HEK293 (cell line): ENCODE measurements around the gene TBC1D19.

Source experiments
- CTCF ChIA-PET: fragments of 350-600 bp; formaldehyde crosslinking; extraction: SDS; loops from one replicate; lab custom pipeline; 2021; ENCODE audit warnings: antibody characterized with exemption; lab: Yijun Ruan, JAX
- POLR2A ChIA-PET: fragments of 300-600 bp; formaldehyde crosslinking; extraction: SDS; loops from one replicate; lab custom pipeline; 2020; ENCODE audit warnings: antibody characterized with exemption, inconsistent platforms; lab: Yijun Ruan, JAX
- H3K27ac ChIP-seq: fragments of 200-500 bp; sonication (Bioruptor generic); 2 replicates; pipeline ENCODE4 v1.5.1; 2014; ENCODE audit warnings: low read depth, low read length, control low read depth, inconsistent platforms; ENCODE audit errors: extremely low read depth
- H3K36me3 ChIP-seq, 2 experiments: fragments of 200-500 bp in 1 of 2; sonication (Bioruptor generic) in 1 of 2; 1 replicate in 1 of 2; 2 replicates in 1 of 2; pipeline ENCODE4 v1.5.1; 2014 to 2017; ENCODE audit warnings: inconsistent platforms in 2 of 2, low read length in 2 of 2; ENCODE audit not compliant: control insufficient read depth in 2 of 2, insufficient read depth in 1 of 2
- H3K4me1 ChIP-seq: fragments of 200-500 bp; sonication (Bioruptor generic); 2 replicates; pipeline ENCODE4 v1.5.1; 2014; ENCODE audit warnings: mild to moderate bottlenecking, low read length, inconsistent platforms; ENCODE audit not compliant: control insufficient read depth, insufficient read depth
- H3K4me3 ChIP-seq: 2 replicates; pipeline ENCODE4 v1.5.1; 2011; ENCODE audit warnings: low read depth, mild to moderate bottlenecking, control low read depth, low read length, moderate library complexity
- H3K9me3 ChIP-seq: fragments of 200-500 bp; sonication (Bioruptor generic); 2 replicates; pipeline ENCODE4 v1.5.1; 2014; ENCODE audit warnings: low read depth, low read length, inconsistent platforms; ENCODE audit not compliant: control insufficient read depth, insufficient read depth
- KLF1 ChIP-seq: fragments of 450-650 bp; formaldehyde crosslinking; IDR thresholded peaks from 2 replicates; pipeline ENCODE4 v1.5.1; 2016; ENCODE audit warnings: missing biosample characterization, missing genetic modification characterization
- KLF8 ChIP-seq: fragments of 450-650 bp; formaldehyde crosslinking; IDR thresholded peaks from 2 replicates; pipeline ENCODE4 v1.5.1; 2016; ENCODE audit warnings: missing biosample characterization, missing genetic modification characterization
- KLF9 ChIP-seq: fragments of 450-650 bp; formaldehyde crosslinking; IDR thresholded peaks from 2 replicates; pipeline ENCODE4 v1.5.1; 2016; ENCODE audit warnings: missing biosample characterization, missing genetic modification characterization, low read depth
- MZF1 ChIP-seq: fragments of 450-650 bp; formaldehyde crosslinking; IDR thresholded peaks from 2 replicates; pipeline ENCODE4 v1.5.1; 2017; ENCODE audit warnings: missing biosample characterization, missing genetic modification characterization, borderline replicate concordance
- SCRT1 ChIP-seq: fragments of 450-650 bp; formaldehyde crosslinking; IDR thresholded peaks from 2 replicates; pipeline ENCODE4 v1.5.1; 2016; ENCODE audit warnings: missing biosample characterization, missing genetic modification characterization, borderline replicate concordance
- ZBTB48 ChIP-seq: fragments of 450-650 bp; formaldehyde crosslinking; IDR thresholded peaks from 2 replicates; pipeline ENCODE4 v1.5.1; 2016; ENCODE audit warnings: missing biosample characterization, missing genetic modification characterization
- ZFP3 ChIP-seq: fragments of 450-650 bp; formaldehyde crosslinking; IDR thresholded peaks from 2 replicates; pipeline ENCODE4 v1.5.1; 2016; ENCODE audit warnings: low read depth, missing biosample characterization, missing genetic modification characterization
- ZNF169 ChIP-seq: fragments of 450-650 bp; formaldehyde crosslinking; IDR thresholded peaks from 2 replicates; pipeline ENCODE4 v1.5.1; 2016; ENCODE audit warnings: missing biosample characterization, missing genetic modification characterization
- ZNF174 ChIP-seq: fragments of 450-650 bp; formaldehyde crosslinking; IDR thresholded peaks from 2 replicates; pipeline ENCODE4 v1.5.0; 2017; ENCODE audit warnings: missing biosample characterization, mild to moderate bottlenecking, missing genetic modification characterization
- ZNF350 ChIP-seq: fragments of 450-650 bp; formaldehyde crosslinking; IDR thresholded peaks from 2 replicates; pipeline ENCODE4 v1.5.0; 2017; ENCODE audit warnings: missing biosample characterization, mild to moderate bottlenecking, missing genetic modification characterization
- ZNF561 ChIP-seq: fragments of 450-650 bp; IDR thresholded peaks from 2 replicates; pipeline ENCODE4 v1.5.1; 2018; ENCODE audit warnings: missing biosample characterization, missing genetic modification characterization, borderline replicate concordance
- ZNF571 ChIP-seq: fragments of 450-650 bp; formaldehyde crosslinking; IDR thresholded peaks from 2 replicates; pipeline ENCODE4 v1.5.0; 2017; ENCODE audit warnings: missing biosample characterization, missing genetic modification characterization
- ZNF664 ChIP-seq: fragments of 450-650 bp; formaldehyde crosslinking; IDR thresholded peaks from 2 replicates; pipeline ENCODE4 v1.5.1; 2016; ENCODE audit warnings: missing biosample characterization, missing genetic modification characterization
- ZNF843 ChIP-seq: fragments of 450-650 bp; formaldehyde crosslinking; IDR thresholded peaks from 2 replicates; pipeline ENCODE4 v1.5.1; 2016; ENCODE audit warnings: missing biosample characterization, missing genetic modification characterization
- ZSCAN30 ChIP-seq: fragments of 450-650 bp; IDR thresholded peaks from 2 replicates; pipeline ENCODE4 v1.5.1; 2018; ENCODE audit warnings: missing biosample characterization, mild to moderate bottlenecking, missing genetic modification characterization, moderate library complexity
- TF ChIP-seq, protein P1 (sequence below): fragments of 450-650 bp; formaldehyde crosslinking; conservative IDR thresholded peaks from 2 replicates; pipeline ENCODE4 v1.5.1; 2016; ENCODE audit warnings: low read depth, missing biosample characterization, missing genetic modification characterization
- TF ChIP-seq, protein P2 (sequence below): fragments of 450-650 bp; formaldehyde crosslinking; IDR thresholded peaks from 2 replicates; pipeline ENCODE4 v1.5.1; 2017; ENCODE audit warnings: missing biosample characterization, missing genetic modification characterization
- TF ChIP-seq, protein P3 (sequence below): fragments of 450-650 bp; formaldehyde crosslinking; IDR thresholded peaks from 2 replicates; pipeline ENCODE4 v1.5.1; 2017; ENCODE audit warnings: missing biosample characterization, missing genetic modification characterization
- TF ChIP-seq, protein P4 (sequence below): fragments of 450-650 bp; formaldehyde crosslinking; IDR thresholded peaks from 2 replicates; pipeline ENCODE4 v1.5.1; 2016; ENCODE audit warnings: missing biosample characterization, missing genetic modification characterization

TBC1D19 gene

DNA sequence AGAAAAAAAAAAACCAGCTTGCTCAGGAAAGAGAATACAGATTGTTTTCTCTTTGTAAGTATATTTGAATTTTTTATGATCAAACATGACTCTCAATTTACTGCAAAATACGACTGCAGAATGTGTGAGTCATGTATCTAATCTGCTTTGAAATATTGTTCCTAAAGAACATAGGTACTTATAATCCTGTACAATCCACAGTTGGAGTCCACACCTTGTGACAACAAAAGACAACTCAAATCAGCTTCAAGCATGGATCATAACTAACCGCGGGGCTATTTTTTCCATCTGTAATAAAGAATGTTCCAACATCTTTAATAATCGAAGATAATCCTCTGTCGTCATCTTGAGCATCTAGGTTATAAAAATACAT, 198.9 kb downstream of the TBC1D19 start (continued):
- TF ChIP-seq, protein P1, sequence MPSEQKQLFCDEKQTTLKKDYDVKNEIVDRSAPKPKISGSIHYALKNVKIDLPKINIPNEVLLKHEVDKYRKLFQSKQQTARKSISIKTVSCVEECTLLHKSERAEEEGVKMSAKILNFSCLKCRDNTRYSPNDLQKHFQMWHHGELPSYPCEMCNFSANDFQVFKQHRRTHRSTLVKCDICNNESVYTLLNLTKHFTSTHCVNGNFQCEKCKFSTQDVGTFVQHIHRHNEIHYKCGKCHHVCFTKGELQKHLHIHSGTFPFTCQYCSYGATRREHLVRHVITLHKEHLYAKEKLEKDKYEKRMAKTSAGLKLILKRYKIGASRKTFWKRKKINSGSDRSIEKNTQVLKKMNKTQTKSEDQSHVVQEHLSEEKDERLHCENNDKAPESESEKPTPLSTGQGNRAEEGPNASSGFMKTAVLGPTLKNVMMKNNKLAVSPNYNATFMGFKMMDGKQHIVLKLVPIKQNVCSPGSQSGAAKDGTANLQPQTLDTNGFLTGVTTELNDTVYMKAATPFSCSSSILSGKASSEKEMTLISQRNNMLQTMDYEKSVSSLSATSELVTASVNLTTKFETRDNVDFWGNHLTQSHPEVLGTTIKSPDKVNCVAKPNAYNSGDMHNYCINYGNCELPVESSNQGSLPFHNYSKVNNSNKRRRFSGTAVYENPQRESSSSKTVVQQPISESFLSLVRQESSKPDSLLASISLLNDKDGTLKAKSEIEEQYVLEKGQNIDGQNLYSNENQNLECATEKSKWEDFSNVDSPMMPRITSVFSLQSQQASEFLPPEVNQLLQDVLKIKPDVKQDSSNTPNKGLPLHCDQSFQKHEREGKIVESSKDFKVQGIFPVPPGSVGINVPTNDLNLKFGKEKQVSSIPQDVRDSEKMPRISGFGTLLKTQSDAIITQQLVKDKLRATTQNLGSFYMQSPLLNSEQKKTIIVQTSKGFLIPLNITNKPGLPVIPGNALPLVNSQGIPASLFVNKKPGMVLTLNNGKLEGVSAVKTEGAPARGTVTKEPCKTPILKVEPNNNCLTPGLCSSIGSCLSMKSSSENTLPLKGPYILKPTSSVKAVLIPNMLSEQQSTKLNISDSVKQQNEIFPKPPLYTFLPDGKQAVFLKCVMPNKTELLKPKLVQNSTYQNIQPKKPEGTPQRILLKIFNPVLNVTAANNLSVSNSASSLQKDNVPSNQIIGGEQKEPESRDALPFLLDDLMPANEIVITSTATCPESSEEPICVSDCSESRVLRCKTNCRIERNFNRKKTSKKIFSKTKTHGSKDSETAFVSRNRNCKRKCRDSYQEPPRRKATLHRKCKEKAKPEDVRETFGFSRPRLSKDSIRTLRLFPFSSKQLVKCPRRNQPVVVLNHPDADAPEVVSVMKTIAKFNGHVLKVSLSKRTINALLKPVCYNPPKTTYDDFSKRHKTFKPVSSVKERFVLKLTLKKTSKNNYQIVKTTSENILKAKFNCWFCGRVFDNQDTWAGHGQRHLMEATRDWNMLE (tag by site-specific recombination): no peak
- no peak for TF ChIP-seq ZNF664 (tag by site-specific recombination)

- Histone ChIP-seq H3K36me3 (no peaks in the 10 kb centered on the region), H3K4me3 (no peak overlapping the region), H3K9me3 (no peaks in the 10 kb centered on the region), H3K4me1 (0 out of 2 replicates have a peak, but pooled peaks cover 5% of the 10 kb centered on the region), H3K27ac (no peak overlapping the region)
- POLR2A ChIA-PET: no interaction called here
- TF ChIP-seq KLF1 (tag by site-specific recombination) (no peak), ZBTB48 (tag by site-specific recombination) (no peak), ZNF561 (tag by site-specific recombination) (no peak), ZSCAN30 (tag by site-specific recombination) (no peak), ZNF169 (tag by site-specific recombination) (no peak)
- CTCF ChIA-PET: no interaction called here
Measured at GRCh38 chr4:26784207-26784865, 200.5 kb downstream of the TBC1D19 start.

GRCh38 chr4:26785312-26785711, 201.4 kb downstream of the TBC1D19 start:
- TF ChIP-seq ZFP3 (tag by site-specific recombination) (no peak), ZNF350 (tag by site-specific recombination) (no peak), ZNF571 (tag by site-specific recombination) (no peak), SCRT1 (tag by site-specific recombination) (no peak), MZF1 (no peak), ZNF169 (tag by site-specific recombination) (no peak), KLF9 (tag by site-specific recombination) (no peak), ZNF174 (tag by site-specific recombination) (no peak), ZNF843 (tag by site-specific recombination) (no peak), KLF8 (tag by site-specific recombination) (no peak)
- TF ChIP-seq, protein P2, sequence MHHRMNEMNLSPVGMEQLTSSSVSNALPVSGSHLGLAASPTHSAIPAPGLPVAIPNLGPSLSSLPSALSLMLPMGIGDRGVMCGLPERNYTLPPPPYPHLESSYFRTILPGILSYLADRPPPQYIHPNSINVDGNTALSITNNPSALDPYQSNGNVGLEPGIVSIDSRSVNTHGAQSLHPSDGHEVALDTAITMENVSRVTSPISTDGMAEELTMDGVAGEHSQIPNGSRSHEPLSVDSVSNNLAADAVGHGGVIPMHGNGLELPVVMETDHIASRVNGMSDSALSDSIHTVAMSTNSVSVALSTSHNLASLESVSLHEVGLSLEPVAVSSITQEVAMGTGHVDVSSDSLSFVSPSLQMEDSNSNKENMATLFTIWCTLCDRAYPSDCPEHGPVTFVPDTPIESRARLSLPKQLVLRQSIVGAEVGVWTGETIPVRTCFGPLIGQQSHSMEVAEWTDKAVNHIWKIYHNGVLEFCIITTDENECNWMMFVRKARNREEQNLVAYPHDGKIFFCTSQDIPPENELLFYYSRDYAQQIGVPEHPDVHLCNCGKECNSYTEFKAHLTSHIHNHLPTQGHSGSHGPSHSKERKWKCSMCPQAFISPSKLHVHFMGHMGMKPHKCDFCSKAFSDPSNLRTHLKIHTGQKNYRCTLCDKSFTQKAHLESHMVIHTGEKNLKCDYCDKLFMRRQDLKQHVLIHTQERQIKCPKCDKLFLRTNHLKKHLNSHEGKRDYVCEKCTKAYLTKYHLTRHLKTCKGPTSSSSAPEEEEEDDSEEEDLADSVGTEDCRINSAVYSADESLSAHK (tag by site-specific recombination): no peak
- TF ChIP-seq, protein P3, sequence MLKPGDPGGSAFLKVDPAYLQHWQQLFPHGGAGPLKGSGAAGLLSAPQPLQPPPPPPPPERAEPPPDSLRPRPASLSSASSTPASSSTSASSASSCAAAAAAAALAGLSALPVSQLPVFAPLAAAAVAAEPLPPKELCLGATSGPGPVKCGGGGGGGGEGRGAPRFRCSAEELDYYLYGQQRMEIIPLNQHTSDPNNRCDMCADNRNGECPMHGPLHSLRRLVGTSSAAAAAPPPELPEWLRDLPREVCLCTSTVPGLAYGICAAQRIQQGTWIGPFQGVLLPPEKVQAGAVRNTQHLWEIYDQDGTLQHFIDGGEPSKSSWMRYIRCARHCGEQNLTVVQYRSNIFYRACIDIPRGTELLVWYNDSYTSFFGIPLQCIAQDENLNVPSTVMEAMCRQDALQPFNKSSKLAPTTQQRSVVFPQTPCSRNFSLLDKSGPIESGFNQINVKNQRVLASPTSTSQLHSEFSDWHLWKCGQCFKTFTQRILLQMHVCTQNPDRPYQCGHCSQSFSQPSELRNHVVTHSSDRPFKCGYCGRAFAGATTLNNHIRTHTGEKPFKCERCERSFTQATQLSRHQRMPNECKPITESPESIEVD (tag by site-specific recombination): no peak
- TF ChIP-seq, protein P4, sequence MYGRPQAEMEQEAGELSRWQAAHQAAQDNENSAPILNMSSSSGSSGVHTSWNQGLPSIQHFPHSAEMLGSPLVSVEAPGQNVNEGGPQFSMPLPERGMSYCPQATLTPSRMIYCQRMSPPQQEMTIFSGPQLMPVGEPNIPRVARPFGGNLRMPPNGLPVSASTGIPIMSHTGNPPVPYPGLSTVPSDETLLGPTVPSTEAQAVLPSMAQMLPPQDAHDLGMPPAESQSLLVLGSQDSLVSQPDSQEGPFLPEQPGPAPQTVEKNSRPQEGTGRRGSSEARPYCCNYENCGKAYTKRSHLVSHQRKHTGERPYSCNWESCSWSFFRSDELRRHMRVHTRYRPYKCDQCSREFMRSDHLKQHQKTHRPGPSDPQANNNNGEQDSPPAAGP (tag by site-specific recombination): no peak
- H3K9me3 ChIP-seq: no peaks in the 10 kb centered on the region
- no peak overlapping the region for H3K4me3 ChIP-seq
- H3K4me1 ChIP-seq: 0 out of 2 replicates have a peak, but pooled peaks cover 5% of the 10 kb centered on the region
- H3K36me3 ChIP-seq: no peaks in the 10 kb centered on the region
- POLR2A ChIA-PET: no interaction called here
- H3K27ac ChIP-seq: no peak overlapping the region
- CTCF ChIA-PET: interaction anchor here (1.0 kb wide), 1 partner anchor 38 kb away, joined by 3 read pairs; no protein-coding TSS in a partner anchor
